ENCODE data around the gene RPS6KA1. TPM values are rescaled to one million over a fixed set of nuclear protein-coding genes. Genes with fewer than 3 reads are reported as not detected.

Gene RPS6KA1
- total RNA-seq, 4 donors from 2014 or later: 153 to 202 (median 174) TPM

- H3K27ac ChIP-seq: peak overlapping the region in 3 of 4 donors; percentile 61 to 85 (median 74)
- H3K4me1 ChIP-seq: peaks cover 0 to 34% (median 5%) of the 10 kb centered on the region in 4 donors
- no peak overlapping the region for H3K4me3 ChIP-seq
- in situ Hi-C loops (cut with MboI; ENCODE audit: low pct_ligation_motif_present in 1 of 4, low pct_unique_long_range_greater_than_20kb in 1 of 4, low sequenced_read_pairs in 3 of 4) (no loop called here), intact Hi-C loops (cut with DNase I; ENCODE audit: low total_unique reads) (no loop called here)
- DNase-seq: no peak
- TF ChIP-seq POLR2AphosphoS5 (IDR thresholded peaks at IDR 0.05) (no peak), POLR2A (IDR thresholded peaks at IDR 0.05) (no peak), EP300 (IDR thresholded peaks at IDR 0.05; ENCODE audit: low read depth) (no peak), CTCF (IDR thresholded peaks at IDR 0.05) (no peak)
- H3K36me3 ChIP-seq: no peaks in the 10 kb centered on the region
- H3K9me3 ChIP-seq: no peaks in the 10 kb centered on the region
- no peaks in the 10 kb centered on the region for H3K27me3 ChIP-seq
- WGBS, 2 donors (ENCODE audit: low coverage in 1 of 2): 83% methylated on average over 2 to 5 of the region's 5 CpGs
Measured at GRCh38 chr1:26544126-26544525, 14.6 kb downstream of the RPS6KA1 start.

- intact Hi-C loops (cut with DNase I; ENCODE audit: low total_unique reads) (no loop called here), in situ Hi-C loops (cut with MboI; ENCODE audit: low pct_ligation_motif_present in 1 of 4, low pct_unique_long_range_greater_than_20kb in 1 of 4, low sequenced_read_pairs in 3 of 4) (no loop called here)
- H3K9me3 ChIP-seq: no peaks in the 10 kb centered on the region
- peaks cover 0 to 21% (median 3%) of the 10 kb centered on the region in 4 donors for H3K4me1 ChIP-seq
- peak overlapping the region in 3 of 4 donors; percentile 26 to 41 (median 28) for H3K4me3 ChIP-seq
- H3K27ac ChIP-seq: peak overlapping the region; percentile 46 to 62 (median 51)
- DNase-seq: no peak
- TF ChIP-seq CTCF (IDR thresholded peaks at IDR 0.05): no peak
- no peak for TF ChIP-seq POLR2A (IDR thresholded peaks at IDR 0.05)
- TF ChIP-seq POLR2AphosphoS5 (IDR thresholded peaks at IDR 0.05): no peak
- TF ChIP-seq EP300 (IDR thresholded peaks at IDR 0.05; ENCODE audit: low read depth): no peak
- WGBS, 2 donors (ENCODE audit: low coverage in 1 of 2): 88% methylated on average over 3 of the region's 4 CpGs; no CpG with 5 or more reads in 1 of the 2 donors
- no peaks in the 10 kb centered on the region for H3K36me3 ChIP-seq
- H3K27me3 ChIP-seq: no peaks in the 10 kb centered on the region
Measured at GRCh38 chr1:26545969-26546323, 16.4 kb downstream of the RPS6KA1 start.

- Histone ChIP-seq H3K9me3 (no peaks in the 10 kb centered on the region), H3K4me3 (peak overlapping the region in 3 of 4 donors; percentile 26 to 41 (median 28)), H3K27me3 (no peaks in the 10 kb centered on the region), H3K4me1 (peaks cover 0 to 21% (median 3%) of the 10 kb centered on the region in 4 donors), H3K36me3 (peaks cover 0 to 3% (median 0%) of the 10 kb centered on the region in 4 donors), H3K27ac (peak overlapping the region; percentile 46 to 62 (median 51))
- 76% methylated on average over 5 of the region's 8 CpGs; no CpG with 5 or more reads in 1 of the 2 donors for WGBS, 2 donors (ENCODE audit: low coverage in 1 of 2)
- in situ Hi-C loops (cut with MboI; ENCODE audit: low pct_ligation_motif_present in 1 of 4, low pct_unique_long_range_greater_than_20kb in 1 of 4, low sequenced_read_pairs in 3 of 4): no loop called here
- no peak for DNase-seq
- intact Hi-C loops (cut with DNase I; ENCODE audit: low total_unique reads): no loop called here
- TF ChIP-seq CTCF (IDR thresholded peaks at IDR 0.05) (no peak), POLR2A (IDR thresholded peaks at IDR 0.05) (no peak), EP300 (IDR thresholded peaks at IDR 0.05; ENCODE audit: low read depth) (no peak), POLR2AphosphoS5 (IDR thresholded peaks at IDR 0.05) (no peak)
Measured at GRCh38 chr1:26546375-26546774, 16.8 kb downstream of the RPS6KA1 start.

GRCh38 chr1:26546819-26547218 is 17.3 kb downstream of the RPS6KA1 start:
- no peaks in the 10 kb centered on the region for H3K27me3 ChIP-seq
- intact Hi-C loops (cut with DNase I; ENCODE audit: low total_unique reads) (no loop called here), in situ Hi-C loops (cut with MboI; ENCODE audit: low pct_ligation_motif_present in 1 of 4, low pct_unique_long_range_greater_than_20kb in 1 of 4, low sequenced_read_pairs in 3 of 4) (no loop called here)
- 92% methylated on average over 7 of the region's 7 CpGs; no CpG with 5 or more reads in 1 of the 2 donors for WGBS, 2 donors (ENCODE audit: low coverage in 1 of 2)
- H3K27ac ChIP-seq: no peak overlapping the region
- peak overlapping the region in 1 of 4 donors; percentile 41 for H3K4me3 ChIP-seq
- DNase-seq: no peak
- H3K9me3 ChIP-seq: no peaks in the 10 kb centered on the region
- TF ChIP-seq CTCF (IDR thresholded peaks at IDR 0.05) (no peak), POLR2AphosphoS5 (IDR thresholded peaks at IDR 0.05) (no peak), POLR2A (IDR thresholded peaks at IDR 0.05) (no peak), EP300 (IDR thresholded peaks at IDR 0.05; ENCODE audit: low read depth) (no peak)
- peaks cover 0 to 17% (median 3%) of the 10 kb centered on the region in 4 donors for H3K4me1 ChIP-seq
- H3K36me3 ChIP-seq: peaks cover 0 to 6% (median 0%) of the 10 kb centered on the region in 4 donors
